Keratinocyte (primary cell): ENCODE measurements around the gene RELCH.

ENCODE experiments used
- CTCF ChIP-seq, 3 experiments: IDR thresholded peaks in 1 of 3; conservative IDR thresholded peaks in 1 of 3; optimal IDR thresholded peaks in 1 of 3; 2 replicates in 2 of 3; 3 replicates in 1 of 3; pipeline versions ENCODE3 to v1.5.1; 2011; ENCODE audit warnings: low read length in 3 of 3, mild to moderate bottlenecking in 3 of 3, moderate library complexity in 2 of 3, control low read depth in 1 of 3, inconsistent platforms in 1 of 3; ENCODE audit not compliant: insufficient read depth in 2 of 3; ENCODE audit errors: extremely low read depth in 1 of 3
- EZH2 ChIP-seq: IDR thresholded peaks from one replicate; pipeline ENCODE4 v1.6.1; 2012; ENCODE audit warnings: inconsistent platforms, mild to moderate bottlenecking, low read length, moderate library complexity

- TF ChIP-seq CTCF (optimal IDR thresholded peaks at IDR 0.05 in 1 of 3, IDR thresholded peaks at IDR 0.05 in 1 of 3, conservative IDR thresholded peaks at IDR 0.05 in 1 of 3; ENCODE audit: extremely low read depth in 1 of 3, insufficient read depth in 2 of 3, low read length in 3 of 3) (no peak), EZH2 (no peak)
Observed at GRCh38 chr18:62330650-62331049, 143.6 kb downstream of the RELCH start.
